GM18505 (cell line): ENCODE results near the gene CD2BP2.

ENCODE experiments used
- ATAC-seq: cut with Tn5 transposase; IDR thresholded peaks from one replicate; pipeline ENCODE4 v1.9.1; 2021; ENCODE audit not compliant: unreplicated experiment
- POLR2A ChIP-seq: IDR thresholded peaks from 4 replicates; pipeline ENCODE4 v1.6.1; 2011; ENCODE audit warnings: borderline replicate concordance; ENCODE audit not compliant: insufficient read depth, insufficient read length; ENCODE audit errors: extremely low read depth

Gene CD2BP2

DNA sequence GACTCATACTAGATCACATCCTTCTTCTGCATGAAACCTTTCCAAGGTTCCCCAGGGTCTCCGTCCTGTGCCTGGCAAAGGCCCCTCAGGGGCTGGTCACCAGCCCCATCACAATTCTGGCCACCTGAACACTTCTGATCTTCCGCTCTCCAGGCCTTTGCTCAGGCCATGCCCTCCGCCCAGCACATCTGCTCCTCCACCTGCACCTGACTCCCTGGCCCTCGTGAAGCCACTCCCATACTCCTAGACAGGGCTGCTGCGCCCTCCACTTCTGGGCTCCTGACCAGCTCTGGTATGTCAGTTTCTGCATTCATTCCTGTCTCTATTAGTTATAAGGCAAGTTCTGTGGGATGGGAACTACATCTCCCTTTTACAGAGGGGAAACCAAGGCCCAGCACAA lies 17.6 kb upstream of the CD2BP2 start:
- TF ChIP-seq POLR2A, result no peak
- no peak for ATAC-seq

DNA sequence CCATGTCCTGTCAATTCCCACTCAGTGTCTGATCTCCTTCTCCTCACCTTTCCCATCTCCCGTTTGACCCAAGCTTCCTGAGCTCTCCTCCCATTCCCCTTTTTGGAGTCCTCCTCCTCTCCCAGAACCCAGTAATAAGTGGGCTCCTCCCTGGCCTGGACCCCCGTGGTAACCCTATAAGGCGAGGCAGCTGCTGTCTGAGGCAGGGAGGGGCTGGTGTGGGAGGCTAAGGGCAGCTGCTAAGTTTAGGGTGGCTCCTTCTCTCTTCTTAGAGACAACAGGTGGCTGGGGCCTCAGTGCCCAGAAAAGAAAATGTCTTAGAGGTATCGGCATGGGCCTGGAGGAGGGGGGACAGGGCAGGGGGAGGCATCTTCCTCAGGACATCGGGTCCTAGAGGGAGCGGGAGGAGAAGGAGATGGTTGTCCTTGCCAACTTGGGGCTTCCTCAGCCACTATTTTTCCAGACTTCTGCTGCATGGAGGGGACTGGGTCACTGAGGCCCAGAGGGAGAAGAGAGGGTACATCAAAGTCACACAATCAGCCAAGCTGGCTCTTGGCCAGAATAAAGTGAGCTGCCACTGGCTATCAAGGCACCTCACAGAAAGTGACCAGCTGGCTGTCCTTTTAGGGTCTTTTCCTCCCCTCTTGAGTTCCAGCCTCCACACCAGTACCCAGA lies 17.1 kb upstream of the CD2BP2 start:
- no peak for ATAC-seq
- TF ChIP-seq POLR2A, result no peak

DNA sequence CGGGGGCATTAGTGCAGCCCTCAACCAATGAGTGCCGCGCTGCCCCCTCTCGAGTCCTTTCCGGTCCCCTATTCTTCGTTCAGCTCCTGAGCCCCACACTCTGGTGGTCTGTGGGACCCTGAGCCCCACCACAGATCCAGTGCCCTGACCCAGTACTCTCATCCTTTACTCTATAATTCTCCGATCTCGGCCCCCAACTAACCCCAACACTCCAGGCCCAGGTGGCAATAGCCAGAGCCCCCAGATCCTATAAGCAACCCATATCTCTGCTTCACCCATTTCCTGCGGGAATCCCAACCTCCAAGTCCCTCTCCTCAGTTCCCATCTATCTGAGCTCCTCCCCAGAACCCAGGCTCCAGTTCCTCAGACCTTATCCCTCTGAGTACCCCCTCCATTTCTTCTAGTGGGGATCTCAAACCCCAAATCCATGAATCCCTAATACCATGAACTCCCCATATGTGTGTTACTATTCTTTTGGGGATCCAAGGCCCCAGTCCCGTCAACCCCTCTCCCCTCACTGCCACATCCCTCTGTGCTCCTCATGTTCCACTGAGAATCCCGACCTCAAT lies 16.2 kb upstream of the CD2BP2 start:
- no peak for ATAC-seq
- peak; percentile 82 for TF ChIP-seq POLR2A

DNA sequence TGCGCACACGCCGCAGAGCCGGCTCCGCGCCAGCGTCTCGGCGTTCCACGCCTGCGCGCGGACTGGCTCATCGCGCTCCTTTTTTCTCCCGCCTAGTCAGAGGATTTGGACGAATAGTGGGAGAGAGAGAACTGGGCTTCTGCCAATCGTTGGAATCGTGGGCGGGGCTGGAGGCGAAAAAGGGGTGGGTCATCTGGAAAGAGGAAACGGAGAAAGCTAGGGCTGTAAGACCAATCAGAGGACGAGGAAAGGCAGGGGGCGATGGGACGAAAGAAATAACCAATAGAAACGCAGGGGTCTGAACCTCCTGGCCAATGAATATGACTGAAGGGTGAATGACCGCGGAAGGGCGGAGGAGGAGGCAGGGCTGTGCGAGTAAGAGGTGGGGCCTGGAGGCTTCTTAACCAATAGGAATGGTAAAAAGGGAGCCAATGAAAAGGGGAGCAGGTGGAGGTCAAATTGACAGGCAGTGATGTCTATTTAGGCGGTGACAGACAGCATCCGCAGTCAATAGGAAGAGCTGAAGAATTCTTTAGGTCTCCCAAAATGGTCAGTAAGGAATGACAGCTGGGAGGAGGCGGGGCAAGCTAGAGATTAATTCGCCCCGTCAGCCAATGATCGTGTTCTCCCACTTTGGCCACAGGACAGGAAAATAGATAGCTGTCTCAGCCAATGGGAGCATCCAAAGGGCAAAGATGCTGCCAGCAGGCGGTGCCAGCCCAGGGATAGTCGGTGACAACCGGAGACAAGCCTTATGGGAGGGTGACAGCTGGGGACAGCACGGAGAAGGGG lies 15.5 kb upstream of the CD2BP2 start, which contains the start of gene TBC1D10B:
TBC1D10B (minus strand) TSS at position 39 of the 792 bp plus-strand sequence. CDS start 311 bp downstream, outside the sequence.
- TF ChIP-seq POLR2A, result peak; percentile 68
- peak; percentile 72 for ATAC-seq

DNA sequence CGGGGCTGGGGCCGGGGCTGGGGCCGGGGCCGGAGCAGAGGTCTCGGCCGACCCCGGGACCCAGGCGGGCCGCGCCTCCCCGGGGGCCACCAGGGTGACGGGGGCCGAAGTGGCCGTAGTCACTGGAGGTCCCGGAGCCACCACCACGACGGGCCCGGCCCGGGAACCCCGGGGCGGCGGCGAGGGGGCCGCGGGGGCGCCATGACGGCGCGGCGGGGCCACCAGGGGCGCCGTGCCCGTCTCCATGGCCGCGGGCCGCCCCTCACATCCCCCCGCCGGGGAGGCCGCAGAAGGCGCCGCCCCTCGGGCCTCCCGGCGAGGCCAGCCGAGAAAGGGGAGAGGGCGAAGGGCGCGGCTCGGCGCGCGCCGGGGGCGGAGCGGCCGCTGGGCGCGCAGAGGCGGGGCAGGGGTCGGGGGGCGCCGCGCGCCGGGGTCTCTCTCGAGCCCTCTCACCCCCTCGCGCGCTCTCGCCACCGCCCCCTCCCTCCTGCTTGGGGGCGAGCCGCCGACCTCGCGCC lies 14.9 kb upstream of the CD2BP2 start:
- peak; percentile 24 for ATAC-seq
- TF ChIP-seq POLR2A, result no peak

DNA sequence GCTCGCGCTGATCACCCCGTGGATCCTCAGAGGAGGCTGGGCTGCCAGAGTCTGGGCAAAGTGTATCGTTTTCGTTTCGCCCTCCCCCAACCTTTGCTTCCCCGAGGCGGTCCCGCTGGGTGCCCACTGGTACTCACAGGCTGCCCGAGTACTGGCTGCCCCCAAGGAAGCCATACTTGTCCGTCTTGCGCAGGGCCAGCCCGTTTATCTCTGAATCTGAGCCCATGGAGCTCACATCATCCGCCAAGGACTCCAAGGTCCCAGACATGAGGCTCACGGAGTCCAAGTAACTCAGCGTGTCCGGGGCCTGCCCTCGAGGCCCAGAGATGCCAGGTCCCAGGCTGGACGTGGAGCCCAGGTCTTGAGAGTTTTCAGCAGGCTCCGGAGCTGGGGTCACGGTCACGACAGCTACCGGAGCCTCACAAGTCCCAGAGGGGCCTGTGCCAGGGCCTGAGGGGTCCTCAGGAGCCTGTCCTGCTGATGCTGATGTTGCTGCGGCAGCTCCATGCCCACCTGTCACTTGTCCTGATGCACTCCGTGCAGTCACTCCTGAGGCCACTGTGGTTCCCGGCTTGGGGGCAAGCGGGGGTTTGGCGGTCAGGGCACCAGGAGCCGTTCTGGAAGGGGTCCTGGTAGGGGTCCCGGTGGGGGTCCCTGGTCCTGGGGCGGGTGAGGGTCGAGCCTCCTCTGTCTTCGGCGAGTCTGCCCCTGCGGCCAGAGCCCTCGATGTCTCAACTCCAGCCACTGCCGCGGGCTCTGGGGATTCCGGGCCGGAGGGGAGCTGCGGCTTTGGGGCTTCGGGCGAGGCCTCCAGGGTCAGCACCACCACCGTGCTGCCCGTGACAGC lies 14.2 kb upstream of the CD2BP2 start:
- ATAC-seq, result no peak
- TF ChIP-seq POLR2A, result no peak

DNA sequence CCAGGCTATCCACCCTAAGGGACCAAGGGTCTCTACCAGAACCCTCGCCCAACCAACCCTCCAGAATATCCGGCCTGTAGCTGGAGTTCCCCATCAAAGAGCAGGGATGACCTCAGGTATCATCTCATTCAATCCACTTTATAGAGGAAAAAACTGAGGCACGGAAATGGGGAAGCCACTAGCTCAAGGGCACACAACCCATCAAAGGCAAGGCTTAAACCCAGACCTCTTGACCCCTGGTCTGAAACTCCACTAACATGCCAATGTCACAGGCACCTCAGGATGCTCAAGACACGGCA lies 13.6 kb upstream of the CD2BP2 start:
- TF ChIP-seq POLR2A, result no peak
- ATAC-seq, result no peak

DNA sequence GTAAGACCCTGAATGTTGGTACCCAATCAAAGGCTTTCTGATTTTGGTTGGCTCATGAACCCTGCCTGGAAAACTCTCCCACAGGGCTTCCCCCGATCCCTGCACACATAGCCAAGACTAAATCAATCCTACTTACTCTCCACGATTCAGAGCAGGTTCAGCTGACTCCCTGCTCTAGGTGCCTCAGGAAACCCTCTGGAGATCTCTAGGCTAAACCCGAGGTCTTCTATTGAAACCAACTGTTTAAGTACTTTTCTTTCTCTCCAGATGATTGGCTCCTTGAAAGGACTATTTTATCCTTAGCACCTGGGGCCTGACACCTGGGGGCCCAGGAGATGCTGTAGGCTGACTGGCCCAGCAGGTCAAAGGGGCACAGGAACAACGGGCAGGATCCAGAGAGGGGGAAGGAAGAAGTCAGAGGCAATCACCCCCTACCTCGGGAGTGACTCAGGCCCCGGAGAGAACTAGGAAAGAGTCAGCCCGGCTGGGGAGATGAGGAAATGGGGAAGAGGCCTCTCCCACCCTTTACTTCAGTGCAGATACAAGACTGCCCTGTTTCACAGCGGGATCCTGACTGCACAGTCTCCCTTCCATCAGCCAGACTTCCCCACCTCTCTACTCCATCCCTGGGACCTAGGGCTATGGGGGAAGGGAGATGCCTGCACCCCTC lies 13.1 kb upstream of the CD2BP2 start:
- no peak for TF ChIP-seq POLR2A
- no peak for ATAC-seq

DNA sequence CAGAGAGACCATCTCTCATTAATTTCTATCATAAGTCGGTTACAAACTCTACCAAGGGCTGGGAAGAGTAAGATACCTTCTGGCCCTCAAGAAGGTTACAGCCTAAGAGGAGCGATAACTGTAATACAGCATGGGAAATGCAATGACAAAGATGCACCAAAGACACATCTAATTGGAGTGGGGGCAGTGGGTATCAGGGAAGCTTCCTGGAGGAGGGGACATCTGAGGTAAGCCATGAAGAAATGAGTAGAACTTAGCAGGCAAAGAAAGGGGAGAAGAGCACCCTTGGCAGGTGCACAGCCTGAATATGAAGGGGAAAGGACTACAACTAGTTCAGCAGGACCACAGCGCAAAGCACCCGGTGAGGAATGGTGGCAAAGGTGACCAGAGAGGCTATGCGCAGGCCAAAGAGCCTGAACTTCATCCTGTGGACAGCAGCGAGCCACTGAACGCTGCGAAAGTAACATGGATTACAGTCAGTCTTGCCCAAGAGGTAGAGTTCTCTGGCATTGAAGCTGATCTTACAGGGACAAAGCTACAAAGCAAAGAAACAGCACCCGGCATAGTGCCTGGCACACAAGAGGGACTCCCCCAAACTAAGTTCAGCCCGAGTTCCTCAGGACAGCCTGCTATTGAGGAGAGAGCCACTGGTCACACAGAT lies 12.4 kb upstream of the CD2BP2 start:
- no peak for TF ChIP-seq POLR2A
- ATAC-seq, result no peak

DNA sequence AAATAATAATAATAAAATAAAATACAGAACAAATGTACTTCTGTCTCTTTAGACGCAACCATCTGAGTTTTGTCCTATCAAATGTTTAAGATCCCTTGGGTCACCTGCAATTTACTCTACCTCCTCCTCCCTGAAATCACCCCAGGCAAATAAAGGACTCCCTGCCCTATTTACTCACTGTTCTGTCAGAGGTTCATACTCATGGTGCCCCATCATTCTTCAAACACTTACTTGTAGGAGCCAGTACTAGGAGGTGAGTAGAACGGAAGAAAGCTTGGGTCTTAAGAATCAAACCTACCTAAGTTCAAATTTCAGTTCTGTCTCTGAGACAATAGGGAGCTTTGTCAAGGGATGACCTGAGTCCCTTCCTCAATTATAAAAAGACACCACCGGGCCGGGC lies 11.4 kb upstream of the CD2BP2 start:
- ATAC-seq, result no peak
- TF ChIP-seq POLR2A, result no peak

DNA sequence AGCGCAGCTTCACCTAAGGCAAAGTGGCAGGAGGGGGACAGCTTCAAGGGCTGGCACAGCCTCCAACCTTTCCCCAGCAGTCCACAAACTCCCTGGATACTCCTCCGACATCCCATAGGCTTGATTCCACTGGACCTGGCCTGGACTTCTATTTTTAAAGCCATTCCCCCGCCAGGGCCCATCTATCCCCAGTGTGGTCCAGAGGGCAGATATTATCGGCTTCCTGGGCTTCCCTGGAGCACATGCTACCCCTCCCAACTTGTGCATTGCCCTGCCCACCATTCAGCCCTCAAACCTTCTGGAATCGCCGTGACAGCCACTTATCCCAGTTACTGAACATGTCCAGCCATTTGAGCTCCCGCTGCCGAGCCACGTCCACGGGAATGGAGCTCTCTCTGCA lies 10.1 kb upstream of the CD2BP2 start:
- TF ChIP-seq POLR2A, result no peak
- no peak for ATAC-seq

DNA sequence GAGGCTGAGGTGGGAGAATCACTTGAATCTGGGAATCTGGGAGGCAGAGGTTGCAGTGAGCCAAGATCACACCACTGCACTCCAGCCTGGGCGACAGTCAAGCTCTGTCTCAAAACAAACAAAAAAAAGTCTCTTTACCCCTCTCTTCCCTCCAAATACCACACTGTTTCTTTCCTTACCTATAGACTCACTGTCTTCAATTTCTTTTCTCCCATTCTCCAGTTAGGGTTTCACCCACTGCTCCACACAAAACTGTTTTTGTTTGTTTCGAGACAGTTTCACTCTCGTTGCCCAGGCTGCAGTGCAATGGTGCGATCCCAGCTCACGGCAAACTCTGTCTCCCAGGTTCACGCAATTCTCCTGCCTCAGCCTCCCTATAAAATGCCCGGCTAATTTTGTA lies 6.1 kb upstream of the CD2BP2 start:
- TF ChIP-seq POLR2A, result no peak
- no peak for ATAC-seq
